Hepatocyte (in vitro differentiated cells): ENCODE measurements around the gene PPHLN1. TPM values are rescaled to one million over a fixed set of nuclear protein-coding genes. Genes with fewer than 3 reads are reported as not detected.

Experiments
- DNase-seq: peaks from one replicate; pipeline ENCODE4 v3.0.0-alpha.2; 2016; ENCODE audit warnings: low spot score
- H2AFZ ChIP-seq: fragments of 200-600 bp; sonication (generic); 2 replicates; pipeline ENCODE4 v1.6.0; 2016; ENCODE audit warnings: antibody characterized with exemption, mild to moderate bottlenecking
- H3K27ac ChIP-seq: fragments of 200-600 bp; sonication (generic); 2 replicates; pipeline ENCODE4 v1.5.1; 2016; ENCODE audit warnings: mild to moderate bottlenecking
- H3K27me3 ChIP-seq: fragments of 200-600 bp; sonication (generic); 2 replicates; pipeline ENCODE4 v1.6.1; 2016
- H3K36me3 ChIP-seq: fragments of 200-600 bp; sonication (generic); replicated peaks from 2 replicates; pipeline ENCODE4 v1.5.1; 2016; ENCODE audit warnings: low read depth; ENCODE audit not compliant: insufficient read depth
- H3K4me1 ChIP-seq: fragments of 200-600 bp; sonication (generic); 2 replicates; pipeline ENCODE4 v1.5.1; 2016; ENCODE audit warnings: mild to moderate bottlenecking, moderate library complexity; ENCODE audit not compliant: insufficient read depth
- H3K4me2 ChIP-seq: fragments of 200-600 bp; sonication (generic); 2 replicates; pipeline ENCODE4 v1.6.0; 2016
- H3K4me3 ChIP-seq: fragments of 200-600 bp; sonication (generic); 2 replicates; pipeline ENCODE4 v1.5.1; 2016; ENCODE audit warnings: mild to moderate bottlenecking
- H3K79me2 ChIP-seq: fragments of 200-600 bp; sonication (generic); 2 replicates; pipeline ENCODE4 v1.6.0; 2017; ENCODE audit warnings: mild to moderate bottlenecking
- H3K9me2 ChIP-seq: fragments of 200-600 bp; sonication (generic); replicated peaks from 2 replicates; pipeline ENCODE4 v1.6.0; 2017; ENCODE audit warnings: mild to moderate bottlenecking; ENCODE audit not compliant: insufficient read depth
- H3K9me3 ChIP-seq: fragments of 200-600 bp; sonication (generic); 2 replicates; pipeline ENCODE4 v1.5.1; 2016; ENCODE audit warnings: low read depth, mild to moderate bottlenecking
- H4K20me1 ChIP-seq: fragments of 200-600 bp; sonication (generic); 2 replicates; pipeline ENCODE4 v1.6.0; 2016; ENCODE audit warnings: mild to moderate bottlenecking; ENCODE audit not compliant: insufficient read depth, poor library complexity, severe bottlenecking
- EZH2 ChIP-seq: fragments of 200-600 bp; sonication (generic); IDR thresholded peaks from 2 replicates; pipeline ENCODE4 v1.6.1; 2016; ENCODE audit warnings: antibody characterized with exemption, mild to moderate bottlenecking, borderline replicate concordance
- EZH2phosphoT487 ChIP-seq: fragments of 200-600 bp; sonication (generic); IDR thresholded peaks from one replicate; pipeline ENCODE4 v1.6.1; 2018; ENCODE audit warnings: antibody characterized with exemption, mild to moderate bottlenecking, low read depth, moderate library complexity; ENCODE audit not compliant: unreplicated experiment, severe bottlenecking
- WGBS: methylation state at CpG from one replicate; pipeline ENCODE4 v1.1.6; 2016; ENCODE audit warnings: low lambda C conversion rate; ENCODE audit errors: missing lambda C conversion rate; 5-methylcytosine and 5-hydroxymethylcytosine counted together
- polyA plus RNA-seq: library from polyadenylated mRNA; unstranded; fragments of >200 nt; fragmentation: Nextera tagmentation; extraction: Ambion mirVana; gene quantifications from 2 replicates; pipeline ENCODE4 v1.2.1, GENCODE V29; 2016
- total RNA-seq: library from RNA; depleted of rRNA; stranded (reverse); fragments of >200 nt; gene quantifications from 2 replicates; pipeline ENCODE4 v1.2.3, GENCODE V29; 2014
- TF ChIP-seq, protein P1 (sequence below): fragments of 200-600 bp; sonication (generic); IDR thresholded peaks from 2 replicates; pipeline ENCODE4 v1.5.1; 2016; ENCODE audit warnings: antibody characterized with exemption, mild to moderate bottlenecking; ENCODE audit not compliant: poor library complexity

PPHLN1 gene
- total and polyA plus RNA-seq, 2 experiments from 2014 or later = 38.1 to 65.4 TPM

- 100% methylated on average over 3 of the region's 3 CpGs for WGBS
- Histone ChIP-seq H3K4me2 (no peak overlapping the region), H3K4me1 (no peaks in the 10 kb centered on the region), H3K79me2 (no peaks in the 10 kb centered on the region), H2AFZ (no peak overlapping the region), H3K9me2 (no peaks in the 10 kb centered on the region), H3K4me3 (no peak overlapping the region), H3K9me3 (no peaks in the 10 kb centered on the region), H3K36me3 (no peaks in the 10 kb centered on the region), H3K27me3 (no peaks in the 10 kb centered on the region), H4K20me1 (no peaks in the 10 kb centered on the region), H3K27ac (no peak overlapping the region)
- DNase-seq = no peak
- TF ChIP-seq EZH2phosphoT487 = no peak
- TF ChIP-seq EZH2 = no peak
These were observed 70.7 kb downstream of the PPHLN1 start for GRCh38 chr12:42396473-42397259.

DNA sequence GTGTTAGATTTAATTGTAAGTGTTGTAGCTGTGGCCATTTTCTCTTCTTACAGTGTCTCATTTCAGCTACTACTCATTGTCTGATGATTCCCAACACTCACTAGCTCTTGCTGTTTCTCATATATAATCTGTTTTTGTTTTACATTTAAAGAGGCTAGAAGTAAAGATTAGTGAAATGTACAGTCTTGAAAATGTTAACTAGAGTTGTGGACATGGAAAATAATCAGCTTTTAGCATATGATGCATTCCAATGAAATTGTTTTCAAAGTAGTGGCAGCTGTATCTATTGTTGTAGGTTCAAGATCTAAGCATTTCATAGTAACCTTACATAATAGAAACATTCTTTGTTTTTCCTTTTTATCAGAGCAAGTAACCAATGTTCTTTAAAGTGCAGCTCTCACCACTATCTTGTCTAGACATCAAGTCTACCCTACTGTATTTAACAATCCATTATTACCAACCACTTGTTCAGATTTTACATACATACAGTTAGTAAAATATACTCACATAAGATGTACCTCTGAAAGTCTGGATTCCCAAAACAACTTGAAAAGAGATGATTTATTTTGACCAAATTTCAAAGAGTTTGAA is 76.9 kb downstream of the PPHLN1 start:
- no peaks in the 10 kb centered on the region for H3K36me3 ChIP-seq
- no peaks in the 10 kb centered on the region for H3K79me2 ChIP-seq
- H3K27ac ChIP-seq = no peak overlapping the region
- H3K4me3 ChIP-seq = no peak overlapping the region
- H3K4me1 ChIP-seq = no peaks in the 10 kb centered on the region
- no peaks in the 10 kb centered on the region for H3K27me3 ChIP-seq
- no peaks in the 10 kb centered on the region for H3K9me3 ChIP-seq
- TF ChIP-seq EZH2 = no peak
- TF ChIP-seq, protein P1, sequence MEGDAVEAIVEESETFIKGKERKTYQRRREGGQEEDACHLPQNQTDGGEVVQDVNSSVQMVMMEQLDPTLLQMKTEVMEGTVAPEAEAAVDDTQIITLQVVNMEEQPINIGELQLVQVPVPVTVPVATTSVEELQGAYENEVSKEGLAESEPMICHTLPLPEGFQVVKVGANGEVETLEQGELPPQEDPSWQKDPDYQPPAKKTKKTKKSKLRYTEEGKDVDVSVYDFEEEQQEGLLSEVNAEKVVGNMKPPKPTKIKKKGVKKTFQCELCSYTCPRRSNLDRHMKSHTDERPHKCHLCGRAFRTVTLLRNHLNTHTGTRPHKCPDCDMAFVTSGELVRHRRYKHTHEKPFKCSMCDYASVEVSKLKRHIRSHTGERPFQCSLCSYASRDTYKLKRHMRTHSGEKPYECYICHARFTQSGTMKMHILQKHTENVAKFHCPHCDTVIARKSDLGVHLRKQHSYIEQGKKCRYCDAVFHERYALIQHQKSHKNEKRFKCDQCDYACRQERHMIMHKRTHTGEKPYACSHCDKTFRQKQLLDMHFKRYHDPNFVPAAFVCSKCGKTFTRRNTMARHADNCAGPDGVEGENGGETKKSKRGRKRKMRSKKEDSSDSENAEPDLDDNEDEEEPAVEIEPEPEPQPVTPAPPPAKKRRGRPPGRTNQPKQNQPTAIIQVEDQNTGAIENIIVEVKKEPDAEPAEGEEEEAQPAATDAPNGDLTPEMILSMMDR = no peak
- no peak for TF ChIP-seq EZH2phosphoT487
- H3K9me2 ChIP-seq = no peaks in the 10 kb centered on the region
- H4K20me1 ChIP-seq = no peaks in the 10 kb centered on the region
- no peak overlapping the region for H3K4me2 ChIP-seq
- no peak overlapping the region for H2AFZ ChIP-seq
- DNase-seq = no peak

DNA sequence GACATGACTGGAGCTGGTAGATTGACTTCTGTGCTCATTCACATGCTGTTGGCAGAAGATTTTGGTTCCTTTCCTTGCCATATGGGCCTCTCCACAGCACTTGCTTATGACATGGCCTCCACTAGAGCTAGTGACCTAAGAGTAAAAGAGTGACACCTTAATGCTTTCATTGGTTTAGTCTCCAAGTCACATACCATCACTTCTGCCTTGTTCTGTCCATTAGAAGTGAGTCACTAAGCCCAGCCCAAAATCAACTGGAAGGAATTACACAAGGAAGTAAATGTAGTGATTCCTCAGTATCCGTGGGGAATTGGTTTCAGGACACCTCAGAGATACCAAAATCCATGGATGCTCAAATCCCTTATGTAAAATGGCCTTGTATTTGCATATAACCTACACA is 81.3 kb downstream of the PPHLN1 start:
- DNase-seq = no peak
- TF ChIP-seq EZH2phosphoT487 = no peak
- TF ChIP-seq, protein P1 = no peak
- H3K9me2 ChIP-seq = no peaks in the 10 kb centered on the region
- H3K36me3 ChIP-seq = no peaks in the 10 kb centered on the region
- H3K79me2 ChIP-seq = no peaks in the 10 kb centered on the region
- H3K4me2 ChIP-seq = no peak overlapping the region
- H3K9me3 ChIP-seq = no peaks in the 10 kb centered on the region
- H3K4me1 ChIP-seq = peaks cover 7% of the 10 kb centered on the region
- H3K27ac ChIP-seq = no peak overlapping the region
- 93% methylated on average over 1 of the region's 1 CpG for WGBS
- H4K20me1 ChIP-seq = peaks cover 4% of the 10 kb centered on the region
- no peak overlapping the region for H3K4me3 ChIP-seq
- H2AFZ ChIP-seq = no peak overlapping the region
- no peaks in the 10 kb centered on the region for H3K27me3 ChIP-seq

DNA sequence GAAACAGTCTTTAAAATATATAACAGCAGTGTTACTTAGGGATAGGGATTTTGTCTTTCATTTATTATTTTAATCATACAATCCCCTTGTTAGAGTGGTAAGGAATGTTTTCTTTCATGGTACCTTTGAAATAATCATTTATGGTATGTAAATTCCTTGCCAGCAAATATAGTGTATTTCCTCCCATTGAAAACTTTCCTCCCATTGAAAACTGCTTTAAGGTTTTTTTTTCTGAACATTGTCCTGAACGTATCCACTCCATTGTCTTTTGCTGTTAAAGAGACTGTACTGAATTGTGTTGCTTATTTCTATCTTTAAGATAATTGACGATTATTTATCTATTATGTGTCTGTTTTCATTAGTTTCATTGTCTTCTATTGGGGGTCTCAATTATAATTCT is 83.5 kb downstream of the PPHLN1 start:
- H3K27me3 ChIP-seq = no peaks in the 10 kb centered on the region
- peaks cover 7% of the 10 kb centered on the region for H3K4me1 ChIP-seq
- H3K79me2 ChIP-seq = no peaks in the 10 kb centered on the region
- no peak overlapping the region for H3K4me2 ChIP-seq
- no peak overlapping the region for H2AFZ ChIP-seq
- H3K4me3 ChIP-seq = no peak overlapping the region
- no peak for DNase-seq
- no peak overlapping the region for H3K27ac ChIP-seq
- H3K9me2 ChIP-seq = no peaks in the 10 kb centered on the region
- H3K36me3 ChIP-seq = no peaks in the 10 kb centered on the region
- H3K9me3 ChIP-seq = no peaks in the 10 kb centered on the region
- TF ChIP-seq EZH2 = no peak
- TF ChIP-seq, protein P1 = no peak
- no peak for TF ChIP-seq EZH2phosphoT487
- 82% methylated on average over 2 of the region's 2 CpGs for WGBS
- peaks cover 4% of the 10 kb centered on the region for H4K20me1 ChIP-seq
